ENCODE measurements around the gene HHIPL1. TPM values are rescaled to one million over a fixed set of nuclear protein-coding genes. Genes with fewer than 3 reads are reported as not detected.

HHIPL1 gene
- total RNA-seq, 4 donors from 2014 or later = 2.2 to 4.7 (median 3.6) TPM

- no peak for DNase-seq (ENCODE audit: low spot score)
- no peak for ATAC-seq (ENCODE audit: low FRiP score)
- no peak for TF ChIP-seq CTCF (IDR thresholded peaks at IDR 0.05)
These were observed 40.7 kb downstream of the HHIPL1 start for GRCh38 chr14:99685596-99685995.

GRCh38 chr14:99686557-99687283 is 41.8 kb downstream of the HHIPL1 start:
- no peak for TF ChIP-seq CTCF (IDR thresholded peaks at IDR 0.05)
- ATAC-seq (ENCODE audit: low FRiP score) = no peak
- no peak for DNase-seq (ENCODE audit: low spot score)

GRCh38 chr14:99687284-99688209 is 42.6 kb downstream of the HHIPL1 start:
- no peak for ATAC-seq (ENCODE audit: low FRiP score)
- no peak for TF ChIP-seq CTCF (IDR thresholded peaks at IDR 0.05)
- DNase-seq (ENCODE audit: low spot score) = no peak

- ATAC-seq (ENCODE audit: low FRiP score) (no peak), DNase-seq (ENCODE audit: low spot score) (no peak)
- no peak for TF ChIP-seq CTCF (IDR thresholded peaks at IDR 0.05)
These were observed 43.3 kb downstream of the HHIPL1 start for GRCh38 chr14:99688210-99688581.

- no peak for TF ChIP-seq CTCF (IDR thresholded peaks at IDR 0.05)
- ATAC-seq (ENCODE audit: low FRiP score) = no peak
- DNase-seq (ENCODE audit: low spot score) = no peak
These were observed 43.7 kb downstream of the HHIPL1 start for GRCh38 chr14:99688629-99689028.

- no peak for DNase-seq (ENCODE audit: low spot score)
- no peak for ATAC-seq (ENCODE audit: low FRiP score)
- no peak for TF ChIP-seq CTCF (IDR thresholded peaks at IDR 0.05)
These were observed 44.6 kb downstream of the HHIPL1 start for GRCh38 chr14:99689266-99690236.
